ENCODE results near the gene ADH7.
"Not testable (repeated sequence)": the region's sequence is repeated elsewhere in the genome, so short reads cannot be mapped to it uniquely, and the experiment has no call there.

Gene ADH7

DNA sequence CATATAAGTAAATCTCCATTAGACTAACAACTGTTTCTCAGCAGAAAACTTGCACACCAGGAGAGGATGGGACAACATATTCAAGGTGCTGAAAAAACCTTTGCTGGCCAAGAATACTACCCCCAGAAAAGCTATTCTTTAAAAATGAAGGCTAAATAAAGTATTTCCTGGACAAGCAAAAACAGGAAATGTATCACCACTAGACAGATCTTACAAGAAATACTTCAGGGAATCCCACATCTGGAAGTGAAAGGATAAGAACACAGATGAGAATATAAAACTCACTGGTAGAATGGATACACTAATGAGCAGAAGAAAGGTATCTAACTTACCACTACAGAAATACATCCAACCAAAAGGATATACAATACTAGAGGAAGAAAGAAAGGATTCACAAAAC lies 55.6 kb downstream of the ADH7 start:
- no peak for DNase-seq (ENCODE audit: low read depth in 2 of 2)

DNA sequence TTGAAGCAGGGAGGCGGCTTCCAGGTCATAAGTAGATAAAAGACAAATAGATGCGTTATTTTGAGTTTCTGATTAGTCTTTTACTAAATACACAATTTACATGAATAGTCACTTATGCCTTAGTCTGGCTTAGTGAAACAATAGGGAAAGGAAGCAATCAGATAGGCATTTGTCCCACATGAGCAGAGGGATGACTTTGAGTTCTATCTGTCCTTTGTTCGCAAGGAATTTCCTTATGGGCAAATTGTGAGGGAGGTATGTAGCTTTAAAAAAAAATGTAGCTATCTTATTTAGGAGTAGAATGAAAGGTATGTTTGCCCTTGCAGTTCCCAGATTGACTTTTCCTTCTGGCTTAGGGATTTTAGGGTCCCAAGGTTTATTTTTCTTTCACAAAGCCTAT lies 56.3 kb downstream of the ADH7 start:
- DNase-seq (ENCODE audit: low read depth in 2 of 2) = no peak

DNA sequence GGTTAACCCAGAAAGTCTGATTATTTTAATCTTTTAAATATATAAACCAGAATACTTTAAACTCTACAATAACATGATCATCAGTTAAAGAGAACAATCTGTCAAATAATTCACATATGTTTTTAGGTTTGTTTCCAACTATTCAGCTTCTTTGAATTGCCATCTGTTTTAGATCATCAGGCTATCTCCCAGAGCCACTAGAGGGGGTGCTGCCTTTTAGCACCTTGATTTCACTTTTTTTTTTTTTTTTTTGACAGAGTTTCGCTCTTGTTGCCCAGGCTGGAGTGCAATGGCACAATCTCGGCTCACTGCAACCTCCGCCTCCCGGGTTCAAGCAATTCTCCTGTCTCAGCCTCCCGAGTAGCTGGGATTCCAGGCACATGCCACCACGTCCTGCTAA lies 57.8 kb downstream of the ADH7 start:
- DNase-seq (ENCODE audit: low read depth in 2 of 2) = not testable (repeated sequence)

DNA sequence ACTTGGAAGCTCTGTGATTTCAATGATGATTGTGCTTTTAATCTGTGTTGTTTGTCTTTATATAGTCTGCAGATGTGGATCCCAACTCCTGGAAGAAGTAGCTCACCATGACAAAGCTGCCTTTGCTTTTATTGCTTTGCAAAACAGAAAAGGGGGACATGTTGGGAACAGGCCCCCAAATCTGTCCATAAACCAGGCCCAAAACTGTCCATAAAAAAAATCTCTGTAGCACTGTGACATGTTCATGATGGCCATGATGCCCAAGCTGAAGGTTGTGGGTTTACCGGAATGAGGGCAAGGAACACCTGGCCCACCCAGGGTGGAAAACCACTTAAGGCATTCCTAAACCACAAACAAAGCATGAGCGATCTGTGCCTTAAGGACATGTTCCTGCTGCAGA lies 62.7 kb downstream of the ADH7 start:
- not testable (repeated sequence) for DNase-seq (ENCODE audit: low read depth in 2 of 2)

DNA sequence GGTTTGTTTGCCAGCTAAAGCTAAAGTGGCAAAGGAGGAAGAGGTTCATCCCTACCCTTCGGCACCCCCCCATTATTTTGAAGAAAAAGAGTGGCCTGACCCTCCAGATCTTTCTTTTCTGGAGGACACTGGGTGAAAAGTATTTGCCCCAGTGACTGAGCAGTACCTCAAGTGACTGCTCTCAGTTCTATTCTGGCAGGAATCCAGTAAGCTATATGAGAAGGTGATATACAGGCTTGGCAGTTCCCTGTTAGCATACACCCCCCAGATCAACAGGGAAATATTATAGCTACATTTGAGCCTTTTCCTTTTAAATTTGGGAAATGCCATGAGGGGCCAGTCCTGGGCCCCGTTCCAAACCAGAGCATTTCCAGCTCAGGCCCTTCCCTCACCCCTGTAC lies 67.3 kb downstream of the ADH7 start:
- not testable (repeated sequence) for DNase-seq (ENCODE audit: low read depth in 2 of 2)

DNA sequence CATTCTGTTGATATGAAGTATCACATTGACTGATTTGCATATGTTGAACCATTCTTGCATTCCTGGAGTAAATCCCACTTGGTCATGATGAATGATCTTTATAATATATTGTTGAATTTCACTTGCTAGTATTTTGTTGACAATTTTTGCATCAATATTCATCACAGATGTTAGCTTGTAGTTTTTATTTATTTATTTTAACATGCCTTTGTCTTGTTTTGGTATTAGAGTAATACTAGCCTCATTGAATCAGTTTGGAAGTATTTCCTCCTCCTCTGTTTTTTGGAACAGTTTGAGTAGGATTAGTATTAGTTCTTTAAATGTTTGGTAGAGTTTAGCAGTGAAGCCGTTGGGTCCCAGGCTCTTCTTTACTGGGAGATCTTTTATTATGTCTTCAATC lies 68.7 kb downstream of the ADH7 start:
- no peak for DNase-seq (ENCODE audit: low read depth in 2 of 2)

DNA sequence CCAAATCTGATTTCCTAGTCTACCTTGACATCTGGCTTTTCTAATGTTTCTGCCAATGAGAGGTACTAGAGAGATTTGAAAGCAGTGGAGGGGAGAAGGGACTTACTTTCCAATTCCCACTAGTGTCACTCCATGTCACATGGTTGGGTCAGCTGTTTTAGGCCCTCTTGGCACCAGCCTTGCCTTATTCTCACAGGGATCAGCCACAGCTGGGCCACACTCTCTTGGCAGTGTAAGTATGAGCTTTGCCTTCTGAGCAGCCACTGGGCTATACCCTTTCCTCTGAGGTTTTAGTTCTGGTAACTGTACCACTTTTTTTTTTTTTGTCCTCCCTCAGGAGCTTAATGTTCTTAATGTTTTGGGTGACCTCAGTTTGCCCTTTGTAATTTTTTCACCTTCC lies 72.4 kb downstream of the ADH7 start:
- no peak for DNase-seq (ENCODE audit: low read depth in 2 of 2)
